Inflammatory macrophage treated with lipopolysaccharide for 4 hours (primary cell): ENCODE measurements around the gene ESRRG.

Experiments
- DNase-seq: peaks from one replicate; pipeline ENCODE4 v3.0.0-alpha.2; 2020

Gene ESRRG

GRCh38 chr1:216499581-216500272 lies 223.5 kb downstream of the ESRRG start:
- DNase-seq = no peak

- no peak for DNase-seq
These were observed 225.0 kb downstream of the ESRRG start for GRCh38 chr1:216498277-216498676.

GRCh38 chr1:216485042-216485441 lies 238.2 kb downstream of the ESRRG start:
- no peak for DNase-seq

- DNase-seq = no peak
These were observed 239.4 kb downstream of the ESRRG start for GRCh38 chr1:216483672-216484401.

GRCh38 chr1:216482620-216483019 lies 240.6 kb downstream of the ESRRG start:
- DNase-seq = no peak

- DNase-seq = no peak
These were observed 245.0 kb downstream of the ESRRG start for GRCh38 chr1:216478238-216478637.

GRCh38 chr1:216476341-216476740 lies 246.9 kb downstream of the ESRRG start:
- no peak for DNase-seq

- DNase-seq = no peak
These were observed 247.5 kb downstream of the ESRRG start for GRCh38 chr1:216475659-216476276.

GRCh38 chr1:216466162-216466801 lies 256.9 kb downstream of the ESRRG start:
- DNase-seq = no peak

GRCh38 chr1:216464489-216464888 lies 258.7 kb downstream of the ESRRG start:
- no peak for DNase-seq

GRCh38 chr1:216462066-216462775 lies 261.0 kb downstream of the ESRRG start:
- no peak for DNase-seq

- no peak for DNase-seq
These were observed 261.8 kb downstream of the ESRRG start for GRCh38 chr1:216461466-216461865.

GRCh38 chr1:216459651-216460207 lies 263.5 kb downstream of the ESRRG start:
- DNase-seq = no peak

GRCh38 chr1:216458812-216459211 lies 264.4 kb downstream of the ESRRG start:
- no peak for DNase-seq

GRCh38 chr1:216457356-216457755 lies 265.9 kb downstream of the ESRRG start:
- DNase-seq = no peak

- no peak for DNase-seq
These were observed 266.5 kb downstream of the ESRRG start for GRCh38 chr1:216456682-216457081.

GRCh38 chr1:216453777-216454176 lies 269.5 kb downstream of the ESRRG start:
- no peak for DNase-seq
